ENCODE results near the gene NEDD4L.

The NEDD4L gene

GRCh38 chr18:58216071-58216481 lies 172.1 kb downstream of the NEDD4L start:
- no peak for DNase-seq

GRCh38 chr18:58217052-58217451 lies 173.0 kb downstream of the NEDD4L start:
- no peak for DNase-seq

- no peak for DNase-seq
Observed at GRCh38 chr18:58218117-58218516, 174.1 kb downstream of the NEDD4L start.

- DNase-seq = no peak
Observed at GRCh38 chr18:58221060-58221725, 177.2 kb downstream of the NEDD4L start.

- no peak for DNase-seq
Observed at GRCh38 chr18:58222432-58223125, 178.6 kb downstream of the NEDD4L start.

- DNase-seq = no peak
Observed at GRCh38 chr18:58223717-58224424, 179.8 kb downstream of the NEDD4L start.

- DNase-seq = no peak
Observed at GRCh38 chr18:58224425-58224750, 180.4 kb downstream of the NEDD4L start.

- no peak for DNase-seq
Observed at GRCh38 chr18:58225101-58225500, 181.1 kb downstream of the NEDD4L start.

GRCh38 chr18:58226429-58226828 lies 182.4 kb downstream of the NEDD4L start:
- DNase-seq = no peak

GRCh38 chr18:58227361-58227930 lies 183.4 kb downstream of the NEDD4L start:
- no peak for DNase-seq

- DNase-seq = no peak
Observed at GRCh38 chr18:58228176-58228575, 184.2 kb downstream of the NEDD4L start.

- no peak for DNase-seq
Observed at GRCh38 chr18:58228762-58229161, 184.7 kb downstream of the NEDD4L start.

GRCh38 chr18:58229162-58229561 lies 185.1 kb downstream of the NEDD4L start:
- DNase-seq = no peak

GRCh38 chr18:58230438-58231179 lies 186.6 kb downstream of the NEDD4L start:
- DNase-seq = no peak

- DNase-seq = no peak
Observed at GRCh38 chr18:58231930-58232329, 187.9 kb downstream of the NEDD4L start.

GRCh38 chr18:58232668-58233067 lies 188.6 kb downstream of the NEDD4L start:
- DNase-seq = no peak

GRCh38 chr18:58234359-58234741 lies 190.3 kb downstream of the NEDD4L start:
- no peak for DNase-seq

GRCh38 chr18:58235001-58235436 lies 191.0 kb downstream of the NEDD4L start:
- DNase-seq = no peak

- no peak for DNase-seq
Observed at GRCh38 chr18:58239879-58240278, 195.9 kb downstream of the NEDD4L start.

- no peak for DNase-seq
Observed at GRCh38 chr18:58241026-58241679, 197.1 kb downstream of the NEDD4L start.

GRCh38 chr18:58241877-58242276 lies 197.9 kb downstream of the NEDD4L start:
- no peak for DNase-seq

- DNase-seq = no peak
Observed at GRCh38 chr18:58242435-58242834, 198.4 kb downstream of the NEDD4L start.

GRCh38 chr18:58242968-58243367 lies 198.9 kb downstream of the NEDD4L start:
- DNase-seq = no peak
